PC-9 (cell line): Measurements from ENCODE around the gene NDST1.

Experiments
- EZH2 ChIP-seq: fragments of 200-600 bp; sonication (generic); IDR thresholded peaks from 2 replicates; pipeline ENCODE4 v1.8.0; 2017; ENCODE audit warnings: antibody characterized with exemption, low read depth
- TF ChIP-seq, protein P1 (sequence below): fragments of 200-600 bp; sonication (generic); conservative IDR thresholded peaks from 2 replicates; pipeline ENCODE4 v1.6.1; 2017; ENCODE audit warnings: mixed run types, antibody characterized with exemption, mild to moderate bottlenecking, moderate library complexity

DNA sequence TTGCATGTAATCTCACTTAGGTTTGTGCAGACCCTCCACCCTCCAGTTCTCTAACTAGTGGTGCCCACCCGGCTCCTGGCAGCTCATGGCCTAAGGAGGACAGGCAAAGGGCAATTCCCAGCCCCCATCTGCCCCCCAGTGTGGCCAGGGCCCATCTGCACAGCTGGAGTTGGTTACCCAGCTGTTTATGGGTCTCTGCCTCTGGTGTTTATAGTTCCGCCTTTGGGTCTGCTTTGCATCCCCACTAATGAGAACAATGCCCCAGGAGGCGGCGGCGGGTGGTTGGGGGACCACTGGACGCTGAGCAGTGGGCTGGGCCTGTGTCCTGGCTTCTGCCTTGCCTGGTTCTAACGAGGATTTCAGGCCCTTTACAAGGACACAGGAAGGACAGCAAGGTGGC is 62.4 kb downstream of the NDST1 start:
- TF ChIP-seq, protein P1, sequence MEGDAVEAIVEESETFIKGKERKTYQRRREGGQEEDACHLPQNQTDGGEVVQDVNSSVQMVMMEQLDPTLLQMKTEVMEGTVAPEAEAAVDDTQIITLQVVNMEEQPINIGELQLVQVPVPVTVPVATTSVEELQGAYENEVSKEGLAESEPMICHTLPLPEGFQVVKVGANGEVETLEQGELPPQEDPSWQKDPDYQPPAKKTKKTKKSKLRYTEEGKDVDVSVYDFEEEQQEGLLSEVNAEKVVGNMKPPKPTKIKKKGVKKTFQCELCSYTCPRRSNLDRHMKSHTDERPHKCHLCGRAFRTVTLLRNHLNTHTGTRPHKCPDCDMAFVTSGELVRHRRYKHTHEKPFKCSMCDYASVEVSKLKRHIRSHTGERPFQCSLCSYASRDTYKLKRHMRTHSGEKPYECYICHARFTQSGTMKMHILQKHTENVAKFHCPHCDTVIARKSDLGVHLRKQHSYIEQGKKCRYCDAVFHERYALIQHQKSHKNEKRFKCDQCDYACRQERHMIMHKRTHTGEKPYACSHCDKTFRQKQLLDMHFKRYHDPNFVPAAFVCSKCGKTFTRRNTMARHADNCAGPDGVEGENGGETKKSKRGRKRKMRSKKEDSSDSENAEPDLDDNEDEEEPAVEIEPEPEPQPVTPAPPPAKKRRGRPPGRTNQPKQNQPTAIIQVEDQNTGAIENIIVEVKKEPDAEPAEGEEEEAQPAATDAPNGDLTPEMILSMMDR, result no peak
- TF ChIP-seq EZH2, result no peak
